ENCODE measurements around the gene NUP85.
A peak's percentile ranks its signal among the peaks of the same experiment; 100 is the strongest.

Gene NUP85

DNA sequence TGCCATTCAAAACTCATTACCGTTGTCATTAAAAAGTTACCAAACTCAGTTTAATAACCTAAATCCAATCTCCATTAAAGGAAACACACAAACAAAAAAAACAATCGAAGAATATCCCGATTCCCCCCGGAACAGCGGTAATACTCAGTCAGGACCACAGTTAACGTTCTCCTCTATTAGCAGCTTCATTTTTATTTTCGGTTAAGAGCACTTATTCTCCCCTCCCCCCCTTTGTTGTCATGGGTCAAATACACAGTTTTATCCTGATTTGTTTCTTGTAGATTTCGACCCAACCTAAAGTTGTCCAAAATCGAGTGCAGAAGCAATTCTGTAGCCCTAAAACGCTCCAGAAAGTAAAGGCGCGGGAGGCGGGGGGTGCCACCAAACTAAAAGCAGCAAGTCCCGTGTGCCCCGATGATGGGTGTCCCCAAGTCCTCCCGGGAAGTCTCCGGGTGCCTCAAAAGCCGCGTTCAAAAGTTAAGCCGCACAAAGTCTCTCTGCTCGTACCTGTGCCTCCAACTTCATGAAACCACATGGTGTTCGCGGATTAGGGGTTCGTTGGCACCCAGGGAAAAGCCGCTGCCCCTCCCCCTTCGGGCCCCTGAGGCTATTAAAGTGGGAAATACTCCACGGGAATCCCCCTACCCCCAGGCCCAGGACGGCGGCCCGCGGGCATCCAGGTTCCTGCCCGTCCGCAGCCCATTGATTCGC lies 23.7 kb upstream of the NUP85 start:
- Histone ChIP-seq H3K18ac (ENCODE audit: low read depth in 1 of 2, low read length in 2 of 2) (peak overlapping the region; percentile 45 to 61), H3K4me2 (ENCODE audit: low read length, poor library complexity, severe bottlenecking) (peak overlapping the region; percentile 87), H3K27ac (ENCODE audit: low read length, poor library complexity, severe bottlenecking) (no peak overlapping the region), H3K4ac (ENCODE audit: low read depth in 1 of 2, low read length in 2 of 2) (peak overlapping the region; percentile 89 to 99), H3K79me1 (replicated peaks; ENCODE audit: low read length, poor library complexity, severe bottlenecking) (peaks cover 5% of the 10 kb centered on the region), H3K4me3 (ENCODE audit: insufficient read depth in 1 of 2, low read depth in 1 of 2, low read length in 2 of 2) (peak overlapping the region; percentile 96 to 98), H2AFZ (ENCODE audit: low read depth, low read length) (no peak overlapping the region), H3K4me1 (ENCODE audit: control insufficient read depth, insufficient read depth, low read depth, low read length) (peaks cover 5% of the 10 kb centered on the region), H2BK15ac (ENCODE audit: low read depth, poor library complexity, severe bottlenecking) (no peak overlapping the region), H3K27me3 (ENCODE audit: control insufficient read depth in 1 of 2, insufficient read depth in 1 of 2, low read length in 2 of 2) (no peaks in the 10 kb centered on the region), H3K36me3 (ENCODE audit: control insufficient read depth in 1 of 2, insufficient read depth in 2 of 2, low read depth in 1 of 2, low read length in 2 of 2) (peaks cover 25 to 32% of the 10 kb centered on the region in 2 experiments), H2AK5ac (ENCODE audit: low read length, severe bottlenecking) (no peak overlapping the region), H2BK5ac (ENCODE audit: low read depth, low read length, poor library complexity, severe bottlenecking) (no peak overlapping the region), H2BK12ac (ENCODE audit: low read length in 2 of 2) (peak overlapping the region in 1 of 2 experiments; percentile 31), H2BK120ac (ENCODE audit: low read depth, low read length) (peak overlapping the region; percentile 98), H3K23ac (ENCODE audit: low read length in 2 of 2) (peak overlapping the region; percentile 89 to 96), H3K14ac (ENCODE audit: low read length in 2 of 2) (peak overlapping the region; percentile 86 to 95), H3K9me3 (ENCODE audit: control insufficient read depth, low read length) (no peaks in the 10 kb centered on the region), H4K8ac (ENCODE audit: low read length) (no peak overlapping the region), H3K9ac (ENCODE audit: low read length) (peak overlapping the region; percentile 95), H4K91ac (ENCODE audit: low read length) (peak overlapping the region; percentile 68)
- DNase-seq: peak; percentile 38
- WGBS: under 1% methylated on average over 34 of the region's 34 CpGs

DNA sequence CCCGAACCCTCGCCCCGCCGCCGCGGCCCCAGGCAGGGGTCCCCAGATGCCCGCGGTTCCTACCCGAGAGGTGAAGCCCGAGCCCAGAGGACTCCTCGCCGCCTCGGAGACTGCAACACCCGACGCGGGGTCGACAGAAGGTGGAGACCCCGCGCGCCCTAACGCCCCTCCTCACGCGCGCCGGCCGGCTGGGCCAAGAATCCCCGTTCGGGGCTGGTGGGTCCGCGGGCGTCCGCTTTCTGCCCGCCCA lies 23.2 kb upstream of the NUP85 start:
- peak overlapping the region; percentile 68 for H4K91ac ChIP-seq (ENCODE audit: low read length)
- no peak overlapping the region for H3K27ac ChIP-seq (ENCODE audit: low read length, poor library complexity, severe bottlenecking)

DNA sequence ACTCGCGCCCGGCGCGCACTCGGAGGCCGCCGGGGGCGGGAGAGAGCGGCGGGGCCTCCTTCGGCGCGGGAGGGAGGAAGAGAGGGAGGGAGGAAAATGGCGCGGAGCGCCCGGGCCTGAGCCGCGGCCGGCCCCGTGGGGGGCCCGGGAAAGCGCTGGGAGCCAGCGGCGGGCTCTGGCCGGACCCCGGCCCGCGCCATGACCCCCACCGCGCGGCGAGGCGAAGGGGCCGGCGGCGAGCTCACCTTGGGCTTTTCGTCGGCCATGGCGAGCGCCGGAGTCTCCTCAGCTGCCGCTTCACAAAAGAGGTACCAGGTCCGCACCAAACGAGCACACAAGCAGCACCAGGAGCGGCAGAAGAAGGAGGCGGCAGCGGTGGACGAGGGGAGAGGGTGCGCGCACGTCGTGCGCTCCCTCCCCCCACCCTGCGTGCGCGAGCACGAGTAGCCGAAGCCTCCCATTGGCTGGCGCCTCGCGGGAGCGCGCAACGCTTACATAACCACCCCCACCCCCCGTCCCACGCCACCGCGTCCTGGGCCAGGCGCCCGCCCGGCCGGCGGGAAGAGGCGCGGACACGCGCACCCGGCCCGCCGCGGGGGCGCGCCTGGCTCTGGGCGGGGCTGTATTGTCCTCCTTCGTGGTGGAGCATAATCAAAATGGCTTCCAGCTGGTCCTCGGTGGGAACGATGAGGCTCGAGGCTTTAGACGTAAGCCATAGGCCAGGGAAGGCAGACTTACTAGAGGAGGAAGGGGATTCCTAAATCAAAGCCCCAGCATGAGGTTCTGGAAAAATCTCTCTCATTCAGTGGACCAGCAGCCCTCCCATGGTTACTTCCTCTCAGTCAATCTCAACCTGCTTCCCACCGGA lies 22.7 kb upstream of the NUP85 start, which contains the start of gene SUMO2:
SUMO2 (minus strand) TSS at position 391 of the 868 bp plus-strand sequence; CDS start at position 266, 125 bp downstream.
- Histone ChIP-seq H3K18ac (ENCODE audit: low read depth in 1 of 2, low read length in 2 of 2) (peak within 1 kb of the TSS; percentile 88 to 89), H3K27ac (ENCODE audit: low read length, poor library complexity, severe bottlenecking) (peak within 1 kb of the TSS; percentile 93), H3K4me3 (ENCODE audit: insufficient read depth in 1 of 2, low read depth in 1 of 2, low read length in 2 of 2) (peak within 1 kb of the TSS; percentile 96 to 98), H2BK15ac (ENCODE audit: low read depth, poor library complexity, severe bottlenecking) (peak within 1 kb of the TSS; percentile 98), H3K36me3 (ENCODE audit: control insufficient read depth in 1 of 2, insufficient read depth in 2 of 2, low read depth in 1 of 2, low read length in 2 of 2) (peaks cover 18 to 22% of the 10 kb centered on the region in 2 experiments), H2BK5ac (ENCODE audit: low read depth, low read length, poor library complexity, severe bottlenecking) (peak within 1 kb of the TSS; percentile 98), H4K91ac (ENCODE audit: low read length) (peak within 1 kb of the TSS; percentile 95), H2AK5ac (ENCODE audit: low read length, severe bottlenecking) (peak within 1 kb of the TSS; percentile 90), H3K79me1 (replicated peaks; ENCODE audit: low read length, poor library complexity, severe bottlenecking) (peaks cover 5% of the 10 kb centered on the region), H2AFZ (ENCODE audit: low read depth, low read length) (no peak within 1 kb of the TSS), H3K9me3 (ENCODE audit: control insufficient read depth, low read length) (no peaks in the 10 kb centered on the region), H2BK120ac (ENCODE audit: low read depth, low read length) (peak within 1 kb of the TSS; percentile 98), H3K4ac (ENCODE audit: low read depth in 1 of 2, low read length in 2 of 2) (peak within 1 kb of the TSS; percentile 89 to 99), H4K8ac (ENCODE audit: low read length) (peak within 1 kb of the TSS; percentile 97), H3K27me3 (ENCODE audit: control insufficient read depth in 1 of 2, insufficient read depth in 1 of 2, low read length in 2 of 2) (no peaks in the 10 kb centered on the region), H3K23ac (ENCODE audit: low read length in 2 of 2) (peak within 1 kb of the TSS; percentile 89 to 96), H2BK12ac (ENCODE audit: low read length in 2 of 2) (peak within 1 kb of the TSS in 1 of 2 experiments; percentile 31), H3K4me1 (ENCODE audit: control insufficient read depth, insufficient read depth, low read depth, low read length) (peaks cover 5% of the 10 kb centered on the region), H3K4me2 (ENCODE audit: low read length, poor library complexity, severe bottlenecking) (peak within 1 kb of the TSS; percentile 87), H3K9ac (ENCODE audit: low read length) (peak within 1 kb of the TSS; percentile 95), H3K14ac (ENCODE audit: low read length in 2 of 2) (peak within 1 kb of the TSS; percentile 86 to 95)
- peak; percentile 94 for DNase-seq
- 2% methylated on average over 49 of the region's 92 CpGs for WGBS

More for the DNA sequence above, 23.2 kb upstream of the NUP85 start:
- Histone ChIP-seq H3K4me3 (ENCODE audit: insufficient read depth in 1 of 2, low read depth in 1 of 2, low read length in 2 of 2) (peak overlapping the region; percentile 96 to 98), H3K79me1 (replicated peaks; ENCODE audit: low read length, poor library complexity, severe bottlenecking) (peaks cover 5% of the 10 kb centered on the region), H2AK5ac (ENCODE audit: low read length, severe bottlenecking) (no peak overlapping the region), H3K9me3 (ENCODE audit: control insufficient read depth, low read length) (no peaks in the 10 kb centered on the region), H2BK15ac (ENCODE audit: low read depth, poor library complexity, severe bottlenecking) (no peak overlapping the region), H3K23ac (ENCODE audit: low read length in 2 of 2) (peak overlapping the region; percentile 89 to 96), H3K14ac (ENCODE audit: low read length in 2 of 2) (peak overlapping the region; percentile 86 to 95), H3K4me1 (ENCODE audit: control insufficient read depth, insufficient read depth, low read depth, low read length) (peaks cover 5% of the 10 kb centered on the region), H3K4me2 (ENCODE audit: low read length, poor library complexity, severe bottlenecking) (peak overlapping the region; percentile 87), H2BK5ac (ENCODE audit: low read depth, low read length, poor library complexity, severe bottlenecking) (peak overlapping the region; percentile 98), H2AFZ (ENCODE audit: low read depth, low read length) (no peak overlapping the region), H3K36me3 (ENCODE audit: control insufficient read depth in 1 of 2, insufficient read depth in 2 of 2, low read depth in 1 of 2, low read length in 2 of 2) (peaks cover 24 to 27% of the 10 kb centered on the region in 2 experiments), H4K8ac (ENCODE audit: low read length) (no peak overlapping the region), H3K4ac (ENCODE audit: low read depth in 1 of 2, low read length in 2 of 2) (peak overlapping the region; percentile 89 to 99), H3K9ac (ENCODE audit: low read length) (peak overlapping the region; percentile 95), H2BK12ac (ENCODE audit: low read length in 2 of 2) (peak overlapping the region in 1 of 2 experiments; percentile 31), H3K27me3 (ENCODE audit: control insufficient read depth in 1 of 2, insufficient read depth in 1 of 2, low read length in 2 of 2) (no peaks in the 10 kb centered on the region), H3K18ac (ENCODE audit: low read depth in 1 of 2, low read length in 2 of 2) (peak overlapping the region; percentile 45 to 61), H2BK120ac (ENCODE audit: low read depth, low read length) (peak overlapping the region; percentile 98)
- WGBS: 2% methylated on average over 12 of the region's 33 CpGs
- DNase-seq: no peak

All from mesenchymal stem cell (in vitro differentiated cells and primary cell).